ENCODE results near the gene C5orf63. TPM values are rescaled to one million over a fixed set of nuclear protein-coding genes. Genes with fewer than 3 reads are reported as not detected.

The C5orf63 gene
- total RNA-seq, 6 experiments from 2014 or later = 0.41 to 3.8 (median 0.71) TPM

DNA sequence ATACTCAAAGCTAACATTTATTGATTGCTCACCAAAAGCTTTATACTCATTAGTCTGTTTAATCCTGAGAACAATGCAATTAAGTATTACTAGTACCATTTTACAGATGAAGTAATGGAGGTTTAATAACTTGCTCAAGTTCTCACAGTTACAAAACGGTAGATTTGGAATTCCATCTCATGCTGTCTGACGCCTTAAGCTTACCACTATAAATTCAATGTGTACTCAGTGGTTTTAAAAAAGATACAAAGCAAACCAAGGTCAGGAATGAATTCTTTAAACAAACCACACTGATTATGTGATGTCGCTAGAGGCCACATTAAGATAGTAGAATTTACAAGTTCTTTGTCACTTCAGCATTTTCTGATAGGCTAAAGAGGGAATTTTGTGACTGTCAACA lies 1.2 kb upstream of the C5orf63 start:
- DNase-seq = no peak
- H3K9me3 Mint-ChIP-seq = no peaks in the 10 kb centered on the region
- no peaks in the 10 kb centered on the region for H3K36me3 Mint-ChIP-seq (ENCODE audit: low read depth)
- H3K27me3 Mint-ChIP-seq (ENCODE audit: insufficient read depth) = no peaks in the 10 kb centered on the region
- H3K27ac Mint-ChIP-seq = no peak overlapping the region
- no peak overlapping the region for H3K4me3 Mint-ChIP-seq
- TF ChIP-seq, protein P1, sequence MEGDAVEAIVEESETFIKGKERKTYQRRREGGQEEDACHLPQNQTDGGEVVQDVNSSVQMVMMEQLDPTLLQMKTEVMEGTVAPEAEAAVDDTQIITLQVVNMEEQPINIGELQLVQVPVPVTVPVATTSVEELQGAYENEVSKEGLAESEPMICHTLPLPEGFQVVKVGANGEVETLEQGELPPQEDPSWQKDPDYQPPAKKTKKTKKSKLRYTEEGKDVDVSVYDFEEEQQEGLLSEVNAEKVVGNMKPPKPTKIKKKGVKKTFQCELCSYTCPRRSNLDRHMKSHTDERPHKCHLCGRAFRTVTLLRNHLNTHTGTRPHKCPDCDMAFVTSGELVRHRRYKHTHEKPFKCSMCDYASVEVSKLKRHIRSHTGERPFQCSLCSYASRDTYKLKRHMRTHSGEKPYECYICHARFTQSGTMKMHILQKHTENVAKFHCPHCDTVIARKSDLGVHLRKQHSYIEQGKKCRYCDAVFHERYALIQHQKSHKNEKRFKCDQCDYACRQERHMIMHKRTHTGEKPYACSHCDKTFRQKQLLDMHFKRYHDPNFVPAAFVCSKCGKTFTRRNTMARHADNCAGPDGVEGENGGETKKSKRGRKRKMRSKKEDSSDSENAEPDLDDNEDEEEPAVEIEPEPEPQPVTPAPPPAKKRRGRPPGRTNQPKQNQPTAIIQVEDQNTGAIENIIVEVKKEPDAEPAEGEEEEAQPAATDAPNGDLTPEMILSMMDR (IDR thresholded peaks at IDR 0.05) = no peak
- H3K4me1 Mint-ChIP-seq (ENCODE audit: low read depth) = peaks cover 16% of the 10 kb centered on the region

DNA sequence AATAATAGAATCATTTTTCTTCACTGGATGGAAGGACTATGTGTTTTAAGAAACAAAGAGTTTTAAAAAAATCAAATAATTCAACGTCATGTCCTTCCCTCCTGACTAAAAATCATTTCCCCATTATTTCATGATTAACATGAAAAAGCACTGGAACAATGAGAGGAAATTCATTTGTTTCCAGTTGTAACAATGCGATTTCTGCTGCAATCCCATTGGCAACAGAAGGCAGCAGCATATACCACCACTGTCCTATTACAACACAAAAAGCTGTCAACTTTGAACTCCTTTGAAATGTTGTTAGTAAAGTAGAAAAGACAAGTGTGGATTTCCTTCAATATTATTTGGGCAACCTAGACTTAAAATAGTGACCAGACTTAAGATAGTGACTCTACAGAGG lies 3.1 kb downstream of the C5orf63 start:
- no peaks in the 10 kb centered on the region for H3K9me3 Mint-ChIP-seq
- no peak for DNase-seq
- no peak overlapping the region for H3K4me3 Mint-ChIP-seq
- no peak overlapping the region for H3K27ac Mint-ChIP-seq
- peaks cover 5% of the 10 kb centered on the region; the same call in 1 of the 2 replicates for H3K4me1 Mint-ChIP-seq (ENCODE audit: low read depth)
- H3K27me3 Mint-ChIP-seq (ENCODE audit: insufficient read depth) = no peaks in the 10 kb centered on the region
- H3K36me3 Mint-ChIP-seq (ENCODE audit: low read depth) = no peaks in the 10 kb centered on the region
- TF ChIP-seq, protein P1 (IDR thresholded peaks at IDR 0.05) = no peak

DNA sequence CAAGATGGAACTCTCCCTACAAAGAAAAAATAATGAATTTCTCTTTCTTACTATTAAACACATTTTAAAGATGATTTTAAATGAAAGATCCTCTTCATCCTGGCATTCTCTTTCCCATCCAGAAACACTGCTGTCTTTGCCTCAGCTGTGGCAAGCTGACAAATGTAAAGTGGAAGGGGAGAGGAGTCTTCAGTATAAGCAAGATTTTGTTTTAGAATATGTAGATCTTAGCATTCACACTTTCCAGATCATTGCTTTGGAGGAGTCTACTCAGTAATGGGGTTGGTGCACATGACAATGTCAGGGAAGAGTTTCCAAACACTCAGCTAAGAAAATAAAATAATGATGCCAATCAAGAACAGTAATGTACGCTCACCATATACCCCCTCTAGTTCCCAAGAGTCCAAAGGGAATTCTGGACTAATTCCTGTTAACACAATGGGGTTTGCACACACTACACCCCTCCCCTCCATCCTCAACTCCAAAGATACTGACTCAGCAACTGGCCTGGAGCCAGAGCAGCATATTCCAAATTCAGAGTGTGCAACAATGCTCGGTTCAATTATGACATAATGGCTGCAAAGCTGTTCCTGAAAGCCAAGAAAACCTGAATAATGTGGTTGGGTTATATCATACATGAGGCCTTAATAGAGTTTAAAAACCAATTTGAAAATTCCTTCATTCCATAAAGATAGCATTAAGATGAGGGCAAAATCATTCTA lies 4.6 kb downstream of the C5orf63 start:
- DNase-seq = no peak
- peaks cover 5% of the 10 kb centered on the region; the same call in 1 of the 2 replicates for H3K4me1 Mint-ChIP-seq (ENCODE audit: low read depth)
- H3K4me3 Mint-ChIP-seq = no peak overlapping the region
- H3K27me3 Mint-ChIP-seq (ENCODE audit: insufficient read depth) = no peaks in the 10 kb centered on the region
- TF ChIP-seq, protein P1 (IDR thresholded peaks at IDR 0.05) = no peak
- H3K27ac Mint-ChIP-seq = no peak overlapping the region
- no peaks in the 10 kb centered on the region for H3K36me3 Mint-ChIP-seq (ENCODE audit: low read depth)
- no peaks in the 10 kb centered on the region for H3K9me3 Mint-ChIP-seq

DNA sequence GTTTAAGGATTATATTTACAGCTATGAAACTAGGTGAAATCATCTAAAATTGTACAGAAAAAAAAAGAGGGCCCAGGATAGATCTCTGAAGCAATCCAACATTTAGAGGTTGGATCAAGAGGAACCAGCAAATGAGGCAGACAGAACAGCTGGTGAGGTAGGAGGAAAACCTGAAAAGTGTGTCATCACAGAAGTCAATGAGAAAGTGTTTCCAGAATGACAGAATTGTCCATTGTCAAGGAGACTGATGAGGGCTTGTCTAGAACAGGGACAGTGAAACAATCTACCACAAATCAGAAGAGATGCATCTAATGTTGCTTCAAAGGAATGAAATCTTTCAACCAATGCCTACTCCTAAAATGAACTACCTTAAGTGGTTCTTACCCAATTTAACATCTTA lies 6.6 kb downstream of the C5orf63 start:
- TF ChIP-seq, protein P1 (IDR thresholded peaks at IDR 0.05) = no peak
- Mint-ChIP-seq H3K4me1 (ENCODE audit: low read depth) (peaks cover 5% of the 10 kb centered on the region; the same call in 1 of the 2 replicates), H3K9me3 (no peaks in the 10 kb centered on the region), H3K27ac (no peak overlapping the region), H3K4me3 (no peak overlapping the region), H3K36me3 (ENCODE audit: low read depth) (no peaks in the 10 kb centered on the region), H3K27me3 (ENCODE audit: insufficient read depth) (no peaks in the 10 kb centered on the region)
- DNase-seq = no peak

DNA sequence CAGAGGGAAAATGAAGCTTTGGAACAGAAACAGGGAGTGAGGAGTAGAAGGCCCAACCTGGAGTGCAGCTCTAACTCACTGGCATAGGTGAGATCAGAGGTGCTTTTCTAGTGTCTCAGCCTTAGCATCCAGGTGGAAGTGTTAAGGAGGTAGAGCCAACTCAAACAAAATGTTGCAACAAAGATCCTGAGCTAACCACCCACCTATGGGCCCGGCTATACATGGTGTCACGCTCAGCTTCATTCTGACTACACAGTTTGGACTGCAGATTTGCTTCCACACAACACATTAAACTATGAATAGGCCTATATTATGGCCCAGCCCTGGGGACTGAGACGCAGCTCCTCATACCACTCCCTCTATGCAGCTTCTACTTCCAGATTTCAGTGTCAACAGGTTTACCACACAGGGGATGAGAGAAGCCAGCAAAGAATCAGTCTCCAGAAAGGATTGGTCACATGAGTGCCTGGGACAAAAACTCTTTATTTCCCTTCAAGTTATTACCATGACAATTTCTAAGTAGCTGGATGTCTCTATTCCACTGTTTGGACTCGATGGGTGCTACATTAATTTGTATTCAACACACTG lies 9.0 kb downstream of the C5orf63 start:
- Mint-ChIP-seq H3K27ac (no peak overlapping the region), H3K4me1 (ENCODE audit: low read depth) (peaks cover 10% of the 10 kb centered on the region; the same call in 1 of the 2 replicates), H3K36me3 (ENCODE audit: low read depth) (no peaks in the 10 kb centered on the region), H3K27me3 (ENCODE audit: insufficient read depth) (peaks cover 3% of the 10 kb centered on the region), H3K4me3 (no peak overlapping the region), H3K9me3 (no peaks in the 10 kb centered on the region)
- TF ChIP-seq, protein P1 (IDR thresholded peaks at IDR 0.05) = no peak
- DNase-seq = no peak
